Esophagus muscularis mucosa (tissue), 4 donors: ENCODE data around the gene ACTL6B. TPM values are rescaled to one million over a fixed set of nuclear protein-coding genes. Genes with fewer than 3 reads are reported as not detected.

ENCODE experiments used
- DNase-seq: peaks from one replicate; pipeline ENCODE4 v3.0.0-alpha.2; 2017; ENCODE audit errors: extremely low spot score
- H3K27ac ChIP-seq, 4 donors: fragments of 200-600 bp; sonication (generic); replicated peaks in 1 of 4; 1 replicate in 3 of 4; 2 replicates in 1 of 4; pipeline ENCODE4 v1.5.1; 2016 to 2019; ENCODE audit warnings: mild to moderate bottlenecking in 1 of 4
- H3K27me3 ChIP-seq, 4 donors: fragments of 200-600 bp; sonication (generic); one replicate each; pipeline versions ENCODE4 v1.5.1 to v1.6.0; 2016 to 2019
- H3K36me3 ChIP-seq, 4 donors: fragments of 200-600 bp; sonication (generic); one replicate each; pipeline ENCODE4 v1.5.1; 2016 to 2019
- H3K4me1 ChIP-seq, 4 donors: fragments of 200-600 bp; sonication (generic); one replicate each; pipeline ENCODE4 v1.5.1; 2016 to 2019
- H3K4me3 ChIP-seq, 4 donors: fragments of 200-600 bp; sonication (generic); 1 replicate in 2 of 4; 2 replicates in 2 of 4; pipeline ENCODE4 v1.5.1; 2016 to 2019; ENCODE audit warnings: mild to moderate bottlenecking in 4 of 4, moderate library complexity in 1 of 4
- H3K9me3 ChIP-seq, 4 donors: fragments of 200-600 bp; sonication (generic); 1 replicate in 3 of 4; 2 replicates in 1 of 4; pipeline ENCODE4 v1.5.1; 2016 to 2019
- EP300 ChIP-seq: sonication (generic); formaldehyde crosslinking; IDR thresholded peaks from one replicate; pipeline ENCODE4 v1.6.1; 2017; ENCODE audit warnings: antibody characterized with exemption
- POLR2A ChIP-seq: fragments of 450-650 bp; IDR thresholded peaks from one replicate; pipeline ENCODE4 v1.6.1; 2017; ENCODE audit warnings: antibody characterized with exemption, moderate library complexity, mild to moderate bottlenecking, low read depth
- POLR2AphosphoS5 ChIP-seq, 2 donors: sonication (generic); formaldehyde crosslinking; IDR thresholded peaks; one replicate each; pipeline ENCODE4 v1.6.1; 2017; ENCODE audit warnings: antibody characterized with exemption in 2 of 2
- WGBS: methylation state at CpG from one replicate; pipeline ENCODE4 v1.1.5; 2018; 5-methylcytosine and 5-hydroxymethylcytosine counted together
- intact Hi-C: fragments of 100-400 bp; cut with DNase I; formaldehyde crosslinking; loops from one replicate; pipeline ENCODE4 v1.15.1; 2023
- total RNA-seq, 4 donors: library from RNA; depleted of rRNA; stranded (reverse); fragments of >200 nt; gene quantifications; one replicate each; pipeline versions ENCODE4 v1.1.0 to v1.2.1, GENCODE V29; 2016
- TF ChIP-seq, protein P1 (sequence below), 3 experiments: fragments of 200-600 bp in 2 of 3; fragments of 450-650 bp in 1 of 3; sonication (generic) in 2 of 3; IDR thresholded peaks; one replicate each; pipeline ENCODE4 v1.5.1; 2017 to 2019; ENCODE audit warnings: antibody characterized with exemption in 3 of 3, mild to moderate bottlenecking in 2 of 3, moderate library complexity in 1 of 3

Gene ACTL6B
- total RNA-seq, 4 donors from 2014 or later, result not detected

GRCh38 chr7:100689230-100690135 is 33.2 kb upstream of the ACTL6B start:
- no peak for DNase-seq
- Histone ChIP-seq H3K4me1 (peaks cover 53 to 71% (median 61%) of the 10 kb centered on the region in 4 donors), H3K36me3 (peaks cover 38 to 57% (median 53%) of the 10 kb centered on the region in 4 donors), H3K27ac (no peak overlapping the region), H3K4me3 (no peak overlapping the region), H3K9me3 (no peaks in the 10 kb centered on the region), H3K27me3 (no peaks in the 10 kb centered on the region)
- intact Hi-C loops, result loop anchor here (5.0 to 10.0 kb wide), 3 partner anchors 87 to 215 kb away; partner anchors contain the start of genes PCOLCE and TSC22D4
- no peak for TF ChIP-seq POLR2AphosphoS5 (IDR thresholded peaks at IDR 0.05)
- WGBS, result 89% methylated on average over 17 of the region's 18 CpGs

- DNase-seq, result no peak
- no peak overlapping the region for H3K4me3 ChIP-seq
- H3K36me3 ChIP-seq, result peaks cover 47 to 68% (median 64%) of the 10 kb centered on the region in 4 donors
- H3K27me3 ChIP-seq, result no peaks in the 10 kb centered on the region
- WGBS, result 80% methylated on average over 15 of the region's 16 CpGs
- H3K27ac ChIP-seq, result no peak overlapping the region
- H3K9me3 ChIP-seq, result no peaks in the 10 kb centered on the region
- intact Hi-C loops, result no loop called here
- H3K4me1 ChIP-seq, result peaks cover 53 to 67% (median 59%) of the 10 kb centered on the region in 4 donors
- TF ChIP-seq EP300 (no peak), POLR2A (no peak), POLR2AphosphoS5 (IDR thresholded peaks at IDR 0.05) (no peak)
- TF ChIP-seq, protein P1, sequence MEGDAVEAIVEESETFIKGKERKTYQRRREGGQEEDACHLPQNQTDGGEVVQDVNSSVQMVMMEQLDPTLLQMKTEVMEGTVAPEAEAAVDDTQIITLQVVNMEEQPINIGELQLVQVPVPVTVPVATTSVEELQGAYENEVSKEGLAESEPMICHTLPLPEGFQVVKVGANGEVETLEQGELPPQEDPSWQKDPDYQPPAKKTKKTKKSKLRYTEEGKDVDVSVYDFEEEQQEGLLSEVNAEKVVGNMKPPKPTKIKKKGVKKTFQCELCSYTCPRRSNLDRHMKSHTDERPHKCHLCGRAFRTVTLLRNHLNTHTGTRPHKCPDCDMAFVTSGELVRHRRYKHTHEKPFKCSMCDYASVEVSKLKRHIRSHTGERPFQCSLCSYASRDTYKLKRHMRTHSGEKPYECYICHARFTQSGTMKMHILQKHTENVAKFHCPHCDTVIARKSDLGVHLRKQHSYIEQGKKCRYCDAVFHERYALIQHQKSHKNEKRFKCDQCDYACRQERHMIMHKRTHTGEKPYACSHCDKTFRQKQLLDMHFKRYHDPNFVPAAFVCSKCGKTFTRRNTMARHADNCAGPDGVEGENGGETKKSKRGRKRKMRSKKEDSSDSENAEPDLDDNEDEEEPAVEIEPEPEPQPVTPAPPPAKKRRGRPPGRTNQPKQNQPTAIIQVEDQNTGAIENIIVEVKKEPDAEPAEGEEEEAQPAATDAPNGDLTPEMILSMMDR (IDR thresholded peaks at IDR 0.05), result no peak
These were observed 32.1 kb upstream of the ACTL6B start for GRCh38 chr7:100688326-100688860.

GRCh38 chr7:100687751-100688300 is 31.6 kb upstream of the ACTL6B start:
- WGBS, result 82% methylated on average over 21 of the region's 25 CpGs
- intact Hi-C loops, result no loop called here
- TF ChIP-seq EP300 (no peak), POLR2A (no peak), POLR2AphosphoS5 (IDR thresholded peaks at IDR 0.05) (no peak)
- TF ChIP-seq, protein P1 (IDR thresholded peaks at IDR 0.05), result no peak
- DNase-seq, result no peak
- Histone ChIP-seq H3K9me3 (no peaks in the 10 kb centered on the region), H3K4me3 (no peak overlapping the region), H3K27me3 (no peaks in the 10 kb centered on the region), H3K27ac (no peak overlapping the region), H3K4me1 (peaks cover 51 to 62% (median 53%) of the 10 kb centered on the region in 4 donors), H3K36me3 (peaks cover 53 to 74% (median 70%) of the 10 kb centered on the region in 4 donors)

- Histone ChIP-seq H3K36me3 (peaks cover 57 to 79% (median 76%) of the 10 kb centered on the region in 4 donors), H3K9me3 (no peaks in the 10 kb centered on the region), H3K27ac (no peak overlapping the region), H3K27me3 (no peaks in the 10 kb centered on the region), H3K4me3 (no peak overlapping the region), H3K4me1 (peaks cover 46 to 56% (median 47%) of the 10 kb centered on the region in 4 donors)
- DNase-seq, result no peak
- WGBS, result 88% methylated on average over 21 of the region's 22 CpGs
- TF ChIP-seq EP300, result no peak
- intact Hi-C loops, result no loop called here
These were observed 31.0 kb upstream of the ACTL6B start for GRCh38 chr7:100687261-100687660.

GRCh38 chr7:100686822-100687211 is 30.6 kb upstream of the ACTL6B start:
- H3K27me3 ChIP-seq, result no peaks in the 10 kb centered on the region
- H3K4me3 ChIP-seq, result no peak overlapping the region
- H3K36me3 ChIP-seq, result peaks cover 59 to 84% (median 80%) of the 10 kb centered on the region in 4 donors
- no peaks in the 10 kb centered on the region for H3K9me3 ChIP-seq
- no peak for DNase-seq
- H3K27ac ChIP-seq, result no peak overlapping the region
- TF ChIP-seq, protein P1 (IDR thresholded peaks at IDR 0.05), result no peak
- TF ChIP-seq POLR2A (no peak), EP300 (no peak), POLR2AphosphoS5 (IDR thresholded peaks at IDR 0.05) (no peak)
- intact Hi-C loops, result no loop called here
- peaks cover 41 to 52% (median 43%) of the 10 kb centered on the region in 4 donors for H3K4me1 ChIP-seq
- WGBS, result 93% methylated on average over 16 of the region's 17 CpGs
